Loucy (cell line): ENCODE data around the gene SNX11.

Experiments used
- H2AFZ ChIP-seq: fragments of 200-600 bp; sonication (generic); 2 replicates; pipeline ENCODE4 v1.6.0; 2016; ENCODE audit warnings: antibody characterized with exemption, mild to moderate bottlenecking, low read length, moderate library complexity
- H3F3A ChIP-seq: fragments of 200-600 bp; 2 replicates; pipeline ENCODE4 v1.6.0; 2016; ENCODE audit warnings: antibody characterized with exemption, low read depth, mild to moderate bottlenecking
- H3K27me3 ChIP-seq: fragments of 200-600 bp; sonication (generic); 2 replicates; pipeline ENCODE4 v1.6.1; 2014; ENCODE audit warnings: low read length, mild to moderate bottlenecking; ENCODE audit not compliant: insufficient read depth, poor library complexity, severe bottlenecking
- H3K36me3 ChIP-seq: fragments of 200-600 bp; sonication (generic); 2 replicates; pipeline ENCODE4 v1.6.1; 2016; ENCODE audit warnings: low read length; ENCODE audit not compliant: insufficient read depth
- H3K4me1 ChIP-seq: fragments of 200-600 bp; sonication (generic); 2 replicates; pipeline ENCODE4 v1.5.1; 2014; ENCODE audit warnings: low read length, mild to moderate bottlenecking; ENCODE audit not compliant: insufficient read depth, poor library complexity, severe bottlenecking
- H3K4me2 ChIP-seq: fragments of 200-600 bp; sonication (generic); 2 replicates; pipeline ENCODE4 v1.6.0; 2014; ENCODE audit warnings: antibody characterized with exemption, low read length, low read depth, mild to moderate bottlenecking; ENCODE audit not compliant: poor library complexity, severe bottlenecking
- H3K4me3 ChIP-seq: fragments of 200-600 bp; sonication (generic); 2 replicates; pipeline ENCODE4 v1.5.1; 2014; ENCODE audit warnings: low read length, mild to moderate bottlenecking, mixed read lengths; ENCODE audit not compliant: poor library complexity, severe bottlenecking
- H3K79me2 ChIP-seq: fragments of 200-600 bp; sonication (generic); 2 replicates; pipeline ENCODE4 v1.6.1; 2014; ENCODE audit warnings: low read length; ENCODE audit not compliant: insufficient read depth
- H3K9ac ChIP-seq: fragments of 200-600 bp; sonication (generic); 2 replicates; pipeline ENCODE4 v1.6.0; 2014; ENCODE audit warnings: mild to moderate bottlenecking, low read depth, low read length, moderate library complexity; ENCODE audit not compliant: poor library complexity, severe bottlenecking
- H3K9me2 ChIP-seq: fragments of 200-600 bp; sonication (generic); replicated peaks from 2 replicates; pipeline ENCODE4 v1.6.1; 2016; ENCODE audit warnings: low read depth, low read length, mixed read lengths
- H3K9me3 ChIP-seq: fragments of 200-600 bp; sonication (generic); 2 replicates; pipeline ENCODE4 v1.6.1; 2014; ENCODE audit warnings: mild to moderate bottlenecking, antibody characterized with exemption, low read length, low read depth; ENCODE audit not compliant: insufficient read depth
- H4K20me1 ChIP-seq: fragments of 200-600 bp; sonication (generic); 2 replicates; pipeline ENCODE4 v1.6.0; 2014; ENCODE audit warnings: antibody characterized with exemption, low read length, mild to moderate bottlenecking; ENCODE audit not compliant: insufficient read depth, poor library complexity, severe bottlenecking
- EZH2phosphoT487 ChIP-seq: fragments of 200-600 bp; IDR thresholded peaks from 2 replicates; pipeline ENCODE4 v1.6.1; 2018; ENCODE audit warnings: antibody characterized with exemption, mild to moderate bottlenecking, moderate library complexity, borderline replicate concordance
- TF ChIP-seq, protein P1 (sequence below): fragments of 200-600 bp; sonication (generic); conservative IDR thresholded peaks from 2 replicates; pipeline ENCODE4 v1.5.1; 2014; ENCODE audit warnings: mild to moderate bottlenecking, antibody characterized with exemption, low read length

Gene SNX11

DNA sequence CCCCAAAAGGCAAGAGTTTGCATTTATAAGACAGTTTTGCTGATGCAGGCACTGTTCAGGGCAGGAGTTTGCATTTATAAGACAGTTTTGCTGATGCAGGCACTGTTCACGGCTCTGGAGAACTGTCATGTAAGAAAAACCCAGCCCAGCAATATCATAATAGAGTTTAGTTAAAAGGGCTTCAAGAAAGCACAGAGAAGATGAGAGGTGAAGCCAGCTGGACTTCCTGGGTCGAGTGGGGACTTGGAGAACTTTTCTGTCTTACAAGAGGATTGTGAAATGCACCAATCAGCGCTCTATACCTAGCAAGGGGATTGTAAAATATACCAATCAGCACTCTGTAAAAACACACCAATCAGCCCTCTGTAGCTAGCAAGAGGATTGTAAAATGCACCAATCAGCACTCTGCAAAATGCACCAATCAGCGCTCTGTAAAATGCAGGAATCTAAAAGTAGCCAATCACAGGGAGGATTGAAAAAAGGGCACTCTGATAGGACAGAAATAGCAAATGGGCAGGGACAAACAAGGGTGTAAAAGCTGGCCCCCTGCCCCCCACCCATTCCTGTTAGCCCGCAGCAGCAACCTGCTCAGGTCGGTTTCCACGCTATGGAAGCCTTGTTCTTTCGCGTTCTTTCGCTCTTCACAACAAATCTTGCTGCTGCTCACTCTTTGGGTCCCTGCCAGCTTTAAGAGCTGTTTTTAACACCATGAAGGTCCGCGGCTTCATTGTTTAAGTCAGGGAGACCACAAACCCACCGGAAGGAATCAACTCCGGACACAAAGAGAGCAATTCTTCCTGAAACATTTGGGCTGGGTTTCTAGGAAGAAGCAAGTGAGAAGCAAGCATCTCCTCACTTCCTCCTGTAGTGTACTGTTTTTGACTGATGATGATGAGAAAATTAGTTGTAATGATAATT lies 4.5 kb upstream of the SNX11 start:
- peaks cover 5% of the 10 kb centered on the region; the same call in 1 of the 2 replicates for H3F3A ChIP-seq
- no peaks in the 10 kb centered on the region for H3K27me3 ChIP-seq
- peaks cover 25% of the 10 kb centered on the region for H4K20me1 ChIP-seq
- H3K79me2 ChIP-seq = peaks cover 36% of the 10 kb centered on the region
- TF ChIP-seq, protein P1, sequence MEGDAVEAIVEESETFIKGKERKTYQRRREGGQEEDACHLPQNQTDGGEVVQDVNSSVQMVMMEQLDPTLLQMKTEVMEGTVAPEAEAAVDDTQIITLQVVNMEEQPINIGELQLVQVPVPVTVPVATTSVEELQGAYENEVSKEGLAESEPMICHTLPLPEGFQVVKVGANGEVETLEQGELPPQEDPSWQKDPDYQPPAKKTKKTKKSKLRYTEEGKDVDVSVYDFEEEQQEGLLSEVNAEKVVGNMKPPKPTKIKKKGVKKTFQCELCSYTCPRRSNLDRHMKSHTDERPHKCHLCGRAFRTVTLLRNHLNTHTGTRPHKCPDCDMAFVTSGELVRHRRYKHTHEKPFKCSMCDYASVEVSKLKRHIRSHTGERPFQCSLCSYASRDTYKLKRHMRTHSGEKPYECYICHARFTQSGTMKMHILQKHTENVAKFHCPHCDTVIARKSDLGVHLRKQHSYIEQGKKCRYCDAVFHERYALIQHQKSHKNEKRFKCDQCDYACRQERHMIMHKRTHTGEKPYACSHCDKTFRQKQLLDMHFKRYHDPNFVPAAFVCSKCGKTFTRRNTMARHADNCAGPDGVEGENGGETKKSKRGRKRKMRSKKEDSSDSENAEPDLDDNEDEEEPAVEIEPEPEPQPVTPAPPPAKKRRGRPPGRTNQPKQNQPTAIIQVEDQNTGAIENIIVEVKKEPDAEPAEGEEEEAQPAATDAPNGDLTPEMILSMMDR = no peak
- TF ChIP-seq EZH2phosphoT487 = no peak
- no peak overlapping the region for H3K4me3 ChIP-seq
- H3K36me3 ChIP-seq = no peaks in the 10 kb centered on the region
- peaks cover 26% of the 10 kb centered on the region for H3K4me1 ChIP-seq
- no peak overlapping the region for H2AFZ ChIP-seq
- no peak overlapping the region for H3K4me2 ChIP-seq
- no peak overlapping the region for H3K9ac ChIP-seq
- H3K9me3 ChIP-seq = no peaks in the 10 kb centered on the region
- H3K9me2 ChIP-seq = no peaks in the 10 kb centered on the region

DNA sequence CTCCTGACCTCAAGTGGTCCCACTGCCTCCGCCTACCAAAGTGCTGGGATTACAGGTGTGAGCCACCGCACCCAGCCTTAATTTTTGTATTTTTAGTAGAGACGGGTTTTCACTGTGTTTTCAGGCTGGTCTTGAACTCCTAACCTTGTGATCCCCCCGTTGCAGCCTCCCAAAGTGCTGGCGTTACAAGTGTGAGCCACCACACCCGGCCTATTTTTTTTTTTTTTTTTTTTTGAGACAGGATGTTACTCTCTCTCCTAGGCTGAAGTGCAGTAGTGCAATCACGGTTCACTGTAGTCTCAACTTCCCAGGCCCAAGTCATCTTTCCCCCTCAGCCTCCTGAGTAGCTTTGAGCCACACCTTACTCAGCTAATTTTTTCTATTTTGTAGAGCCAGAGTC lies 3.1 kb upstream of the SNX11 start:
- no peak overlapping the region for H3K4me3 ChIP-seq
- H3K4me1 ChIP-seq = peaks cover 25% of the 10 kb centered on the region
- peaks cover 16% of the 10 kb centered on the region for H4K20me1 ChIP-seq
- H3K27me3 ChIP-seq = no peaks in the 10 kb centered on the region
- no peaks in the 10 kb centered on the region for H3K36me3 ChIP-seq
- peaks cover 36% of the 10 kb centered on the region for H3K79me2 ChIP-seq
- no peaks in the 10 kb centered on the region for H3F3A ChIP-seq
- no peaks in the 10 kb centered on the region for H3K9me2 ChIP-seq
- TF ChIP-seq EZH2phosphoT487 = no peak
- TF ChIP-seq, protein P1 = no peak
- no peak overlapping the region for H2AFZ ChIP-seq
- no peak overlapping the region for H3K9ac ChIP-seq
- H3K9me3 ChIP-seq = no peaks in the 10 kb centered on the region
- no peak overlapping the region for H3K4me2 ChIP-seq

DNA sequence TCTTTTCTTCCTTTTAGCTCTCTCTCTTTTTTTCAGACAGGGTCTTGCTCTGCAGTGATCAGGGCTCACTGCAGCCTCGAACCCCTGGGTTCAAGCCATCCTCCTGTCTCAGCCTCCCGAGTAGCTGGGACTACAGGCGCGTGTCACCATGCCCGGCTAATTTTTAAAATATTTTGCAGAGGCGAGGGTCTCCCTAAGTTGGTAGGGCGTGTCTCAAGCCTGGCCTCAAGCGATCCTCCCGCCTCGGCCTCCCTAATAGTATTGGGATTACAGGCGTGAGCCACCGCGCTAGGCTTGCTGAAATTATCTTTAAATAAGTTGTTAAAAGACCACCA lies 797 bp upstream of the SNX11 start:
- Histone ChIP-seq H3K36me3 (no peaks in the 10 kb centered on the region), H3K4me3 (peak overlapping the region; percentile 98), H3K4me1 (peaks cover 28% of the 10 kb centered on the region), H3K4me2 (peak overlapping the region; percentile 96), H3K27me3 (no peaks in the 10 kb centered on the region), H2AFZ (peak overlapping the region; percentile 98), H3F3A (no peaks in the 10 kb centered on the region), H3K79me2 (peaks cover 40% of the 10 kb centered on the region), H4K20me1 (peaks cover 4% of the 10 kb centered on the region), H3K9ac (peak overlapping the region; percentile 85), H3K9me2 (no peaks in the 10 kb centered on the region), H3K9me3 (no peaks in the 10 kb centered on the region)
- TF ChIP-seq, protein P1 = no peak
- no peak for TF ChIP-seq EZH2phosphoT487
